HepG2 (cell line): ENCODE results near the gene LITAF. TPM values are rescaled to one million over a fixed set of nuclear protein-coding genes. Genes with fewer than 3 reads are reported as not detected.

Experiments used
- AKAP8 ChIP-seq: sonication (generic); formaldehyde crosslinking; IDR thresholded peaks from 2 replicates; pipeline ENCODE4 v1.5.1; 2020; ENCODE audit warnings: mild to moderate bottlenecking, missing genetic modification reagents
- BHLHE40 ChIP-seq: IDR thresholded peaks from 2 replicates; pipeline ENCODE4 v1.6.1; 2011; ENCODE audit warnings: low read length, improper control_type of control experiment
- ISL2 ChIP-seq: sonication (generic); formaldehyde crosslinking; IDR thresholded peaks from 2 replicates; pipeline ENCODE4 v1.5.0; 2020; ENCODE audit warnings: missing genetic modification reagents
- MZF1 ChIP-seq: sonication (generic); formaldehyde crosslinking; IDR thresholded peaks from 2 replicates; pipeline ENCODE4 v1.8.1; 2023; ENCODE audit warnings: mild to moderate bottlenecking, missing genetic modification reagents, borderline replicate concordance
- NAIF1 ChIP-seq: sonication (generic); formaldehyde crosslinking; IDR thresholded peaks from 2 replicates; pipeline ENCODE4 v1.5.0; 2020; ENCODE audit warnings: mild to moderate bottlenecking, missing genetic modification reagents, borderline replicate concordance
- PCBP1 ChIP-seq: fragments of 200-400 bp; formaldehyde crosslinking; IDR thresholded peaks from 2 replicates; pipeline ENCODE4 v1.6.1; 2017; ENCODE audit warnings: mild to moderate bottlenecking, low read depth, low read length, borderline replicate concordance
- RBM39 ChIP-seq: fragments of 200-400 bp; formaldehyde crosslinking; IDR thresholded peaks from one replicate; pipeline ENCODE4 v1.6.1; 2018; ENCODE audit warnings: antibody characterized with exemption, mild to moderate bottlenecking, low read depth, low read length; ENCODE audit not compliant: poor library complexity, severe bottlenecking
- SAFB2 ChIP-seq: sonication (generic); formaldehyde crosslinking; IDR thresholded peaks from 2 replicates; pipeline ENCODE4 v1.5.1; 2020; ENCODE audit warnings: missing genetic modification reagents, low read depth, mild to moderate bottlenecking, borderline replicate concordance
- SMAD9 ChIP-seq: sonication (generic); formaldehyde crosslinking; IDR thresholded peaks from 2 replicates; pipeline ENCODE4 v1.5.1; 2020; ENCODE audit warnings: mild to moderate bottlenecking, missing genetic modification reagents
- ZFP90 ChIP-seq: sonication (generic); formaldehyde crosslinking; IDR thresholded peaks from 2 replicates; pipeline ENCODE4 v1.8.0; 2022; ENCODE audit warnings: missing genetic modification reagents, mild to moderate bottlenecking, inconsistent platforms, borderline replicate concordance
- ZFYVE20 ChIP-seq: sonication (generic); formaldehyde crosslinking; IDR thresholded peaks from 2 replicates; pipeline ENCODE4 v1.8.0; 2023; ENCODE audit warnings: low read depth, mild to moderate bottlenecking, moderate library complexity, missing genetic modification reagents, borderline replicate concordance
- ZKSCAN1 ChIP-seq: fragments of 150-350 bp; IDR thresholded peaks from 2 replicates; pipeline ENCODE4 v1.6.1; 2014; ENCODE audit warnings: low read length
- ZNF274 ChIP-seq: sonication (generic); formaldehyde crosslinking; IDR thresholded peaks from 2 replicates; pipeline ENCODE4 v1.5.1; 2020; ENCODE audit warnings: mild to moderate bottlenecking, missing genetic modification reagents
- ZNF354B ChIP-seq: sonication (generic); formaldehyde crosslinking; IDR thresholded peaks from 2 replicates; pipeline ENCODE4 v1.8.0; 2022; ENCODE audit warnings: mild to moderate bottlenecking, missing genetic modification reagents
- ZNF382 ChIP-seq: sonication (generic); formaldehyde crosslinking; IDR thresholded peaks from 2 replicates; pipeline ENCODE4 v1.5.0; 2020; ENCODE audit warnings: missing genetic modification reagents, mild to moderate bottlenecking, borderline replicate concordance
- ZNF547 ChIP-seq: sonication (generic); formaldehyde crosslinking; IDR thresholded peaks from 2 replicates; pipeline ENCODE4 v1.5.1; 2020; ENCODE audit warnings: mild to moderate bottlenecking, missing genetic modification reagents
- ZNF737 ChIP-seq: sonication (generic); formaldehyde crosslinking; IDR thresholded peaks from 2 replicates; pipeline ENCODE4 v1.5.0; 2020; ENCODE audit warnings: missing genetic modification reagents, mild to moderate bottlenecking, borderline replicate concordance
- ZSCAN20 ChIP-seq: sonication (generic); formaldehyde crosslinking; IDR thresholded peaks from 2 replicates; pipeline ENCODE4 v1.4.0; 2020; ENCODE audit warnings: missing genetic modification reagents, mild to moderate bottlenecking, borderline replicate concordance
- polyA plus RNA-seq, 8 experiments: library from polyadenylated mRNA; depleted of rRNA in 3 of 8; stranded (reverse) in 7 of 8; unstranded in 1 of 8; fragments of >200 nt; fragmentation: Illumina TruSeq in 4 of 8; extraction: Trizol in 4 of 8; gene quantifications; 2 replicates each; pipeline versions ENCODE4 v1.2.1 to v1.2.3, GENCODE V29; 2011 to 2016; ENCODE audit warnings: low read depth in 4 of 8, missing spikeins in 1 of 8, mixed read lengths in 1 of 8; ENCODE audit not compliant: insufficient read depth in 1 of 8
- total RNA-seq, 5 experiments: library from RNA; depleted of rRNA; stranded (reverse); fragments of >200 nt; fragmentation: Illumina TruSeq; extraction: Trizol; gene quantifications; 2 replicates each; pipeline ENCODE4 v1.2.3, GENCODE V29; 2016; ENCODE audit warnings: low read depth in 1 of 5
- TF ChIP-seq, protein P1 (sequence below): sonication (generic); formaldehyde crosslinking; IDR thresholded peaks from 2 replicates; pipeline ENCODE4 v1.8.0; 2022; ENCODE audit warnings: missing genetic modification reagents, mild to moderate bottlenecking, inconsistent platforms, borderline replicate concordance
- TF ChIP-seq, protein P2 (sequence below): sonication (generic); formaldehyde crosslinking; IDR thresholded peaks from 2 replicates; pipeline ENCODE4 v1.9.0; 2022; ENCODE audit warnings: low read depth, missing genetic modification reagents
- TF ChIP-seq, protein P3 (sequence below): sonication (generic); formaldehyde crosslinking; IDR thresholded peaks from 2 replicates; pipeline ENCODE4 v1.4.0; 2020; ENCODE audit warnings: mild to moderate bottlenecking, missing genetic modification reagents, borderline replicate concordance

LITAF gene
- total and polyA plus RNA-seq, 2 of the 13 experiments (the other 11 are each of a cell fraction or from before 2014, with no cell fraction given) = 80.1 to 141 TPM

DNA sequence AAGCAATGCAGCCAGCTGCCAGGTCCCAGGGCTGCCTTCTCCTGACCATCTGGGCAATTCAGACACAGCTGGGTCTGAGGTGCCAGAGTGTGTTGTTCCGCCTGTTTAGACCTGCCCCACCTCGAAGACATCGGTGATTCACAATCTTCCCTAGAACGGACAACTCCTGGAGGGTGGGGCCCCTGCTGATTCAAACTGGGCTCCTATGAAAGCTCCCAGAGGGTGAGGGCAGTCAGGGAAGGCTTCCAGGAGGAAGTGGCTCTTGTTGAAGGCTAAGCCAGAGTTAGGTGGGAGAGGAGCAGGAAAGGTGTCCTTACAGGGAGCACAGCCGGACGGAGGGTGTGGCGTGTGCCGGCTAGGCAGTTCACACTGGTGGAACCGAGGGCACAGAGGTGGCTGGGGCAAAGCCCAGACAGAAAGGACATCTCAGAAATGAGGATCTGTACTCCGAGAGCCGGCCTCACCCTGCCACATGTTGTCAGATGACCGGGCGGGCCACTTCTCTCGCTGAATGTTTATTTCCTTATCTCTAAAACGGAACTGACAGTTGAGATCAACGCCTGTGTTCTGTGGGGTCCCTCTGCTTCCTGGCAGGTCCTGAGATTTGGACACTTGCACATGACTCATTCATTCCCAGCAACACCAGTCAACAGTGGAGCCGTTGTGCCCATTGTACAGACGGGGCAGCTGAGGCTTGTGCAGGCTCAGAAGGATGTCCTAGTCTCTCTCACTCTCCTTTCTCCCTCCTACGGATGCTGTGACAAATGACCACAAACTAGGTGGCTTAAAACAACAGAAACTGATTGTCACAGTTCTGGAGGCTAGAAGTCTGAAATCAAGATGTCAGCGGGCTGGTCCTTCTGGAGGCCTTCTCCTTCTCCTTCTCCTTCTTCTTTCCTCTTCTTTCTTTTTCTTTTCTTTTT lies 26.9 kb upstream of the LITAF start (continued):
- TF ChIP-seq, protein P1, sequence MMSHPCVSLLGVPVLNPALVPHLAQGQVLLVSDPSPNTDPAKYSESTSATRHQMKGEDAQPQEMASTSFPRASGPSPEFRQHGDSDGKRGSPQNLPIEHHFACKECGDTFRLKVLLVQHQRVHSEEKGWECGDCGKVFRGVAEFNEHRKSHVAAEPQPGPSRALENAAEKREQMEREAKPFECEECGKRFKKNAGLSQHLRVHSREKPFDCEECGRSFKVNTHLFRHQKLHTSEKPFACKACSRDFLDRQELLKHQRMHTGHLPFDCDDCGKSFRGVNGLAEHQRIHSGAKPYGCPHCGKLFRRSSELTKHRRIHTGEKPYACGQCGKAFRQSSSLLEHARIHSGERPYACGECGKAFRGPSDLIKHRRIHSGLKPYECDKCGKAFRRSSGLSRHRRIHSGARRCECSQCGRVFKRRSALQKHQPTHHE (CRISPR knock-in tag) = no peak
- TF ChIP-seq ISL2 (CRISPR knock-in tag) (peak; percentile 17; the same call in 1 of the 2 replicates), ZNF547 (CRISPR knock-in tag) (no peak), PCBP1 (no peak), AKAP8 (peak; percentile 20; the same call in 1 of the 2 replicates), SMAD9 (no peak), ZFYVE20 (CRISPR knock-in tag) (no peak), RBM39 (no peak), SAFB2 (CRISPR knock-in tag) (peak; percentile 62; the same call in 1 of the 2 replicates), ZNF354B (CRISPR knock-in tag) (no peak), ZKSCAN1 (0 out of 2 replicates have a peak, but pooled peaks have one; percentile 23), ZNF737 (CRISPR knock-in tag) (no peak), NAIF1 (CRISPR knock-in tag) (no peak; the same call in 1 of the 2 replicates), BHLHE40 (no peak), ZNF382 (no peak), ZSCAN20 (CRISPR knock-in tag) (no peak), MZF1 (CRISPR knock-in tag) (peak; percentile 82; the same call in 1 of the 2 replicates), ZFP90 (CRISPR knock-in tag) (no peak), ZNF274 (CRISPR knock-in tag) (no peak)
- TF ChIP-seq, protein P2, sequence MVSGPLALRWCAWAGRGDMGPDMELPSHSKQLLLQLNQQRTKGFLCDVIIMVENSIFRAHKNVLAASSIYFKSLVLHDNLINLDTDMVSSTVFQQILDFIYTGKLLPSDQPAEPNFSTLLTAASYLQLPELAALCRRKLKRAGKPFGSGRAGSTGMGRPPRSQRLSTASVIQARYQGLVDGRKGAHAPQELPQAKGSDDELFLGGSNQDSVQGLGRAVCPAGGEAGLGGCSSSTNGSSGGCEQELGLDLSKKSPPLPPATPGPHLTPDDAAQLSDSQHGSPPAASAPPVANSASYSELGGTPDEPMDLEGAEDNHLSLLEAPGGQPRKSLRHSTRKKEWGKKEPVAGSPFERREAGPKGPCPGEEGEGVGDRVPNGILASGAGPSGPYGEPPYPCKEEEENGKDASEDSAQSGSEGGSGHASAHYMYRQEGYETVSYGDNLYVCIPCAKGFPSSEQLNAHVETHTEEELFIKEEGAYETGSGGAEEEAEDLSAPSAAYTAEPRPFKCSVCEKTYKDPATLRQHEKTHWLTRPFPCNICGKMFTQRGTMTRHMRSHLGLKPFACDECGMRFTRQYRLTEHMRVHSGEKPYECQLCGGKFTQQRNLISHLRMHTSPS (CRISPR knock-in tag) = peak; percentile 59
- TF ChIP-seq, protein P3, sequence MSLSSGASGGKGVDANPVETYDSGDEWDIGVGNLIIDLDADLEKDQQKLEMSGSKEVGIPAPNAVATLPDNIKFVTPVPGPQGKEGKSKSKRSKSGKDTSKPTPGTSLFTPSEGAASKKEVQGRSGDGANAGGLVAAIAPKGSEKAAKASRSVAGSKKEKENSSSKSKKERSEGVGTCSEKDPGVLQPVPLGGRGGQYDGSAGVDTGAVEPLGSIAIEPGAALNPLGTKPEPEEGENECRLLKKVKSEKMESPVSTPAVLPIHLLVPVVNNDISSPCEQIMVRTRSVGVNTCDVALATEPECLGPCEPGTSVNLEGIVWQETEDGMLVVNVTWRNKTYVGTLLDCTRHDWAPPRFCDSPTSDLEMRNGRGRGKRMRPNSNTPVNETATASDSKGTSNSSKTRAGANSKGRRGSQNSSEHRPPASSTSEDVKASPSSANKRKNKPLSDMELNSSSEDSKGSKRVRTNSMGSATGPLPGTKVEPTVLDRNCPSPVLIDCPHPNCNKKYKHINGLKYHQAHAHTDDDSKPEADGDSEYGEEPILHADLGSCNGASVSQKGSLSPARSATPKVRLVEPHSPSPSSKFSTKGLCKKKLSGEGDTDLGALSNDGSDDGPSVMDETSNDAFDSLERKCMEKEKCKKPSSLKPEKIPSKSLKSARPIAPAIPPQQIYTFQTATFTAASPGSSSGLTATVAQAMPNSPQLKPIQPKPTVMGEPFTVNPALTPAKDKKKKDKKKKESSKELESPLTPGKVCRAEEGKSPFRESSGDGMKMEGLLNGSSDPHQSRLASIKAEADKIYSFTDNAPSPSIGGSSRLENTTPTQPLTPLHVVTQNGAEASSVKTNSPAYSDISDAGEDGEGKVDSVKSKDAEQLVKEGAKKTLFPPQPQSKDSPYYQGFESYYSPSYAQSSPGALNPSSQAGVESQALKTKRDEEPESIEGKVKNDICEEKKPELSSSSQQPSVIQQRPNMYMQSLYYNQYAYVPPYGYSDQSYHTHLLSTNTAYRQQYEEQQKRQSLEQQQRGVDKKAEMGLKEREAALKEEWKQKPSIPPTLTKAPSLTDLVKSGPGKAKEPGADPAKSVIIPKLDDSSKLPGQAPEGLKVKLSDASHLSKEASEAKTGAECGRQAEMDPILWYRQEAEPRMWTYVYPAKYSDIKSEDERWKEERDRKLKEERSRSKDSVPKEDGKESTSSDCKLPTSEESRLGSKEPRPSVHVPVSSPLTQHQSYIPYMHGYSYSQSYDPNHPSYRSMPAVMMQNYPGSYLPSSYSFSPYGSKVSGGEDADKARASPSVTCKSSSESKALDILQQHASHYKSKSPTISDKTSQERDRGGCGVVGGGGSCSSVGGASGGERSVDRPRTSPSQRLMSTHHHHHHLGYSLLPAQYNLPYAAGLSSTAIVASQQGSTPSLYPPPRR (CRISPR knock-in tag) = peak; percentile 72; the same call in 1 of the 2 replicates
